K562 (cell line): ENCODE results near the gene PDE11A.

Experiments used
- BACH1 ChIP-seq: fragments of 200-800 bp; sonication (Bioruptor generic); IDR thresholded peaks from 2 replicates; pipeline ENCODE4 v1.6.1; 2016; ENCODE audit warnings: missing genetic modification characterization, missing compliant biosample characterization
- BDP1 ChIP-seq: IDR thresholded peaks from 3 replicates; pipeline ENCODE4 v1.6.1; 2011; ENCODE audit not compliant: insufficient read length, insufficient read depth
- CXXC5 ChIP-seq: fragments of 250-450 bp; sonication (Bioruptor Pico); IDR thresholded peaks from 2 replicates; pipeline ENCODE4 v1.8.0; 2022; ENCODE audit warnings: inconsistent platforms, mild to moderate bottlenecking, moderate library complexity
- ETS1 ChIP-seq: conservative IDR thresholded peaks from 2 replicates; pipeline ENCODE4 v1.6.1; 2011; ENCODE audit warnings: low read depth, mild to moderate bottlenecking, low read length; ENCODE audit not compliant: control insufficient read depth
- EZH2 ChIP-seq: IDR thresholded peaks from 2 replicates; pipeline ENCODE4 v1.6.1; 2012; ENCODE audit warnings: low read depth, mild to moderate bottlenecking, inconsistent platforms, low read length, borderline replicate concordance
- IRF2 ChIP-seq: sonication (generic); formaldehyde crosslinking; IDR thresholded peaks from 2 replicates; pipeline ENCODE4 v1.8.1; 2022; ENCODE audit warnings: mild to moderate bottlenecking, missing genetic modification reagents
- NFATC3 ChIP-seq: fragments of 450-650 bp; IDR thresholded peaks from 2 replicates; pipeline ENCODE4 v1.6.1; 2017; ENCODE audit warnings: mild to moderate bottlenecking
- NKRF ChIP-seq: fragments of 450-650 bp; IDR thresholded peaks from 2 replicates; pipeline ENCODE4 v1.6.1; 2016; ENCODE audit warnings: borderline replicate concordance
- POLR2A ChIP-seq: fragments of 450-650 bp; conservative IDR thresholded peaks from 2 replicates; pipeline ENCODE4 v1.6.1; 2016
- TAF1 ChIP-seq: IDR thresholded peaks from 2 replicates; pipeline ENCODE4 v1.6.1; 2011; ENCODE audit warnings: mild to moderate bottlenecking, low read length, moderate library complexity; ENCODE audit not compliant: insufficient read depth, control insufficient read depth, severe bottlenecking; ENCODE audit errors: extremely low read depth
- THAP12 ChIP-seq: fragments of 250-450 bp; sonication (Bioruptor Pico); IDR thresholded peaks from 2 replicates; pipeline ENCODE4 v1.9.0; 2021; ENCODE audit warnings: mild to moderate bottlenecking, inconsistent platforms
- U2AF2 ChIP-seq: fragments of 200-400 bp; formaldehyde crosslinking; optimal IDR thresholded peaks from 2 replicates; pipeline ENCODE3; 2017; ENCODE audit warnings: low read depth, mild to moderate bottlenecking, low read length
- ZNF551 ChIP-seq: fragments of 250-450 bp; sonication (Bioruptor Pico); IDR thresholded peaks from 2 replicates; pipeline ENCODE4 v1.5.0; 2021; ENCODE audit warnings: mild to moderate bottlenecking, moderate library complexity
- ZNF639 ChIP-seq, 2 experiments: fragments of 200-800 bp in 1 of 2; sonication (Bioruptor generic) in 1 of 2; sonication (generic) in 1 of 2; formaldehyde crosslinking in 1 of 2; IDR thresholded peaks in 1 of 2; conservative IDR thresholded peaks in 1 of 2; 2 replicates each; pipeline versions ENCODE4 v1.5.0 to v1.6.1; 2016 to 2020; ENCODE audit warnings: missing compliant biosample characterization in 1 of 2, missing genetic modification characterization in 1 of 2, missing genetic modification reagents in 1 of 2

GRCh38 chr2:177622521-177622920, 450.1 kb downstream of the PDE11A start:
- no peak for TF ChIP-seq TAF1
- no peak for TF ChIP-seq ZNF551 (CRISPR knock-in tag)
- no peak for TF ChIP-seq U2AF2
- no peak for TF ChIP-seq IRF2
- no peak for TF ChIP-seq BDP1
- no peak for TF ChIP-seq NFATC3
- TF ChIP-seq ZNF639 (CRISPR knock-in tag; conservative IDR thresholded peaks at IDR 0.05 in 1 of 2, IDR thresholded peaks at IDR 0.05 in 1 of 2): no peak
- TF ChIP-seq BACH1 (tag): no peak
- TF ChIP-seq POLR2A: no peak
- TF ChIP-seq ETS1: no peak
- TF ChIP-seq EZH2: no peak
- TF ChIP-seq NKRF: no peak
- TF ChIP-seq THAP12 (CRISPR knock-in tag): no peak
- TF ChIP-seq CXXC5 (CRISPR knock-in tag): no peak
